ENCODE measurements around the gene TMEM138. TPM values are rescaled to one million over a fixed set of nuclear protein-coding genes. Genes with fewer than 3 reads are reported as not detected.

TMEM138 gene
- total RNA-seq, 4 donors from 2014 or later: 44.7 to 63.5 (median 48.1) TPM

DNA sequence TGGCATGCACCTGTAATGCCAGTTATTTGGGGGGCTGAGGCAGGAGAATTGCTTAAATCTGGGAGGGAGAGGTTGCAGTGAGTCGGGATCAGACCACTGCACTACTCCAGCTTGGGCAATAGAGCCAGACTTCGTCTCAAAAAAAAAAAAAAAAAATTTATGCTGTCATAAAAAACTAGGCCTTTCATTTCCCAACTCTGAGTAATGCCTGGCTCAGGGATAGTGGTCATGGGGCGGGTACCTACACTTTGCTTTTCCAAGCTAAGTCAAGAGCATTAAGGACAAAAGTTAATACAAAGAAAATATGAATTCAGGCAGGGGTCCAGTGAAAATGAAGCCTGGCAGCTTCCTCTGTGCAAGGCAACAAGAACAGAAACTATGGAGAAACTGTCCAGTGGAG, 51.3 kb downstream of the TMEM138 start:
- Histone ChIP-seq H3K4me1 (no peaks in the 10 kb centered on the region), H3K9me3 (no peaks in the 10 kb centered on the region), H3K27ac (no peak overlapping the region), H3K27me3 (no peaks in the 10 kb centered on the region), H3K4me3 (no peak overlapping the region), H3K36me3 (peaks cover 0 to 100% (median 0%) of the 10 kb centered on the region in 3 donors)
- no peak for DNase-seq
- no peak for TF ChIP-seq POLR2A (IDR thresholded peaks at IDR 0.05)
- TF ChIP-seq, protein P1, sequence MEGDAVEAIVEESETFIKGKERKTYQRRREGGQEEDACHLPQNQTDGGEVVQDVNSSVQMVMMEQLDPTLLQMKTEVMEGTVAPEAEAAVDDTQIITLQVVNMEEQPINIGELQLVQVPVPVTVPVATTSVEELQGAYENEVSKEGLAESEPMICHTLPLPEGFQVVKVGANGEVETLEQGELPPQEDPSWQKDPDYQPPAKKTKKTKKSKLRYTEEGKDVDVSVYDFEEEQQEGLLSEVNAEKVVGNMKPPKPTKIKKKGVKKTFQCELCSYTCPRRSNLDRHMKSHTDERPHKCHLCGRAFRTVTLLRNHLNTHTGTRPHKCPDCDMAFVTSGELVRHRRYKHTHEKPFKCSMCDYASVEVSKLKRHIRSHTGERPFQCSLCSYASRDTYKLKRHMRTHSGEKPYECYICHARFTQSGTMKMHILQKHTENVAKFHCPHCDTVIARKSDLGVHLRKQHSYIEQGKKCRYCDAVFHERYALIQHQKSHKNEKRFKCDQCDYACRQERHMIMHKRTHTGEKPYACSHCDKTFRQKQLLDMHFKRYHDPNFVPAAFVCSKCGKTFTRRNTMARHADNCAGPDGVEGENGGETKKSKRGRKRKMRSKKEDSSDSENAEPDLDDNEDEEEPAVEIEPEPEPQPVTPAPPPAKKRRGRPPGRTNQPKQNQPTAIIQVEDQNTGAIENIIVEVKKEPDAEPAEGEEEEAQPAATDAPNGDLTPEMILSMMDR (IDR thresholded peaks at IDR 0.05): no peak

DNA sequence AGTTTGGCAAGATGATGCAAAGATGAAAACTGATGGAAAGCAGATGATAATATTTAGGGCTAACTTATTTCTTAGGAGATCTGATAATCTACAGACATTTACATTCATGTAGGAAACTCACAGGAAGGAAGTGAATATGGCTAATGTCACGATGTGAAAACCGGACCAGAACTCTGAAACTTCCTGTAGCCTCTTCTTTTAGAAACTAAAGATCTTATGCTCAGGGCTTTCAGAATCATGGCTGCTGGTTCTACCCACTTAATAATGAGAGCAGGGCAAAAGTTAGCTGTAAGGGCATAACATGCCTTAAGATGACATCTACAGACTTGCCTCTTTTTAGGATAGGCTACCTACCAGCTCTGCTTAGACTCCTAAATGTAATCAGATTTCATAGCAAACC, 52.4 kb downstream of the TMEM138 start:
- TF ChIP-seq, protein P1 (IDR thresholded peaks at IDR 0.05): no peak
- no peak for TF ChIP-seq POLR2A (IDR thresholded peaks at IDR 0.05)
- no peaks in the 10 kb centered on the region for H3K27me3 ChIP-seq
- no peaks in the 10 kb centered on the region for H3K9me3 ChIP-seq
- H3K4me3 ChIP-seq: no peak overlapping the region
- no peaks in the 10 kb centered on the region for H3K4me1 ChIP-seq
- H3K36me3 ChIP-seq: peaks cover 0 to 99% (median 0%) of the 10 kb centered on the region in 3 donors
- no peak overlapping the region for H3K27ac ChIP-seq
- DNase-seq: no peak

DNA sequence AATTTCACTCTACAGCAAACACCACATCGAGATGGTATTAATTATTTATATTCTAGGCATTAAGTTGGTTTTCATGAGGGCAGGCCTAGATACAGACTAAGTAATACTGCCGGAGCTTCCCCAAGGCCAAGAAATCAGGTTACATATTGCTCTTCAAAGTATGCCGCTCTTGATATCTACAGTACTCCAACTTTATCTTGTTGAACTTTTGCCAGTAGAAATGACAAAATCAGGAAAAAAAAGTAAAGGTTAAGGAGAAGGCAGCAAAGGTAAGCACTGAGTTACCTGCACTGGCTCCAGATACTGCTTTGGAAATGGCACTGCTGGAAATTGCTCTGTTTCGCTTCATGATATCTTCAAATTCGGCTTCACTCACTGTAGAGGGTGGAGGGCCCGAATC, 53.2 kb downstream of the TMEM138 start:
- DNase-seq: no peak
- no peak overlapping the region for H3K4me3 ChIP-seq
- H3K27me3 ChIP-seq: no peaks in the 10 kb centered on the region
- peaks cover 0 to 98% (median 0%) of the 10 kb centered on the region in 3 donors for H3K36me3 ChIP-seq
- H3K9me3 ChIP-seq: no peaks in the 10 kb centered on the region
- H3K27ac ChIP-seq: no peak overlapping the region
- H3K4me1 ChIP-seq: no peaks in the 10 kb centered on the region
- TF ChIP-seq POLR2A (IDR thresholded peaks at IDR 0.05): no peak
- TF ChIP-seq, protein P1 (IDR thresholded peaks at IDR 0.05): no peak

DNA sequence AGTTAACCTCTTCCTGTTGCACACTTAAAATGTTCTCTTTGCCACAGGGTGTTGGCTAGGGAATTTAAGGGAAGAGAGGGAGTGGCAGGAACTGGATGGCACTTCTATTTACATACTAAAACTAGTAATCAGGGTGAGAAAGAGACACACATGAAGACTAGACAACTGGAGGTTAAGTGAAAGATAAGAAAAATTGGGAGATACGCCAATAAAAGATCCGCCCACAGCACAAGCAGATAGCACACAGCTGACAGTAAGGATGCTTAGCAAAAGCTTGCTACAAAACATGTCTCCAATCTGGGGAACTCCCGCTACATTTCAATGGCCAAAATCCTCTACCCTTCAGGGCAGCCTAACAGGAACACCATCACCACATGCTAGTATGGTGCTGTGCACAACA, 54.8 kb downstream of the TMEM138 start:
- H3K36me3 ChIP-seq: peaks cover 0 to 98% (median 6%) of the 10 kb centered on the region in 3 donors

GRCh38 chr11:61417670-61418069, 55.5 kb downstream of the TMEM138 start:
- Histone ChIP-seq H3K27ac (no peak overlapping the region), H3K36me3 (peaks cover 0 to 98% (median 6%) of the 10 kb centered on the region in 3 donors)
- TF ChIP-seq, protein P1 (IDR thresholded peaks at IDR 0.05): no peak
- no peak for TF ChIP-seq POLR2A (IDR thresholded peaks at IDR 0.05)

More for the DNA sequence above, 54.8 kb downstream of the TMEM138 start:
- H3K4me1 ChIP-seq: no peaks in the 10 kb centered on the region
- H3K4me3 ChIP-seq: no peak overlapping the region
- H3K27me3 ChIP-seq: no peaks in the 10 kb centered on the region
- TF ChIP-seq, protein P1 (IDR thresholded peaks at IDR 0.05): no peak
- TF ChIP-seq POLR2A (IDR thresholded peaks at IDR 0.05): no peak
- no peak for DNase-seq
- H3K27ac ChIP-seq: no peak overlapping the region
- no peaks in the 10 kb centered on the region for H3K9me3 ChIP-seq

DNA sequence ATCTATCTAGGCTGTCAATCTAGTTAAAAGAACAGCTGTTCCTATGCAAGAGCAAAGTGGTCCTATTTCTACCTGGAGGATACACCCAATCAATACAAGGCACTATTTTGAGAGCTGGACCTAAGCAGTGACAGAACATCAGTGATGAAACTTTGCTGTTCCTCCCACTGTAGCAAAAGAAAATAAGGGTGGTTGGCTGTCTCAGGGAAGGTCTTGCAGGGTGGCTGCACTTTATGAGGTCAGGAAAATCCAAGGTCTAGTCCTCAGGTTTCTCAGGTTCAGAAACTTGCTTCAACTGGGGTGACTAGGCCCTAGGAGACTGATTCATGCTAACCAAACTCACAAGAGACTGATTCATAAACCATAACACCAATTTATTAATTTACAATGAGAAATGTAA, 56.0 kb downstream of the TMEM138 start:
- no peaks in the 10 kb centered on the region for H3K9me3 ChIP-seq
- peaks cover 0 to 96% (median 6%) of the 10 kb centered on the region in 3 donors for H3K36me3 ChIP-seq
- H3K4me3 ChIP-seq: no peak overlapping the region
- TF ChIP-seq, protein P1 (IDR thresholded peaks at IDR 0.05): no peak
- no peak for TF ChIP-seq POLR2A (IDR thresholded peaks at IDR 0.05)
- DNase-seq: no peak
- no peaks in the 10 kb centered on the region for H3K4me1 ChIP-seq
- H3K27me3 ChIP-seq: no peaks in the 10 kb centered on the region
- H3K27ac ChIP-seq: no peak overlapping the region

More at GRCh38 chr11:61417670-61418069, 55.5 kb downstream of the TMEM138 start:
- H3K27me3 ChIP-seq: no peaks in the 10 kb centered on the region
- DNase-seq: no peak
- H3K4me3 ChIP-seq: no peak overlapping the region
- no peaks in the 10 kb centered on the region for H3K4me1 ChIP-seq
- H3K9me3 ChIP-seq: no peaks in the 10 kb centered on the region

Data from Peyer's patch (tissue), 4 donors.